ENCODE measurements around the gene DBP.

Gene DBP

GRCh38 chr19:48637449-48637947 lies 319 bp upstream of the DBP start (continued):
- TF ChIP-seq ZNF10 (tag by site-specific recombination; IDR thresholded peaks at IDR 0.05) (no peak; the same call in 1 of the 2 replicates), ZNF391 (tag by site-specific recombination; IDR thresholded peaks at IDR 0.05; ENCODE audit: borderline replicate concordance, low read depth) (no peak), PRDM4 (tag by site-specific recombination; IDR thresholded peaks at IDR 0.05) (0 out of 2 replicates have a peak, but pooled peaks have one; percentile 36), ZNF792 (tag by site-specific recombination; IDR thresholded peaks at IDR 0.05) (no peak), AEBP2 (tag by site-specific recombination; IDR thresholded peaks at IDR 0.05; ENCODE audit: borderline replicate concordance) (no peak), ZNF623 (tag by site-specific recombination; IDR thresholded peaks at IDR 0.05) (no peak)
- TF ChIP-seq, protein P1, sequence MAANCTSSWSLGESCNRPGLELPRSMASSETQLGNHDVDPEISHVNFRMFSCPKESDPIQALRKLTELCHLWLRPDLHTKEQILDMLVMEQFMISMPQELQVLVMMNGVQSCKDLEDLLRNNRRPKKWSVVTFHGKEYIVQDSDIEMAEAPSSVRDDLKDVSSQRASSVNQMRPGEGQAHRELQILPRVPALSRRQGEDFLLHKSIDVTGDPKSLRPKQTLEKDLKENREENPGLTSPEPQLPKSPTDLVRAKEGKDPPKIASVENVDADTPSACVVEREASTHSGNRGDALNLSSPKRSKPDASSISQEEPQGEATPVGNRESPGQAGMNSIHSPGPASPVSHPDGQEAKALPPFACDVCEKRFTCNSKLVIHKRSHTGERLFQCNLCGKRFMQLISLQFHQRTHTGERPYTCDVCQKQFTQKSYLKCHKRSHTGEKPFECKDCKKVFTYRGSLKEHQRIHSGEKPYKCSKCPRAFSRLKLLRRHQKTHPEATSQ (tag by site-specific recombination; IDR thresholded peaks at IDR 0.05), result no peak

DNA sequence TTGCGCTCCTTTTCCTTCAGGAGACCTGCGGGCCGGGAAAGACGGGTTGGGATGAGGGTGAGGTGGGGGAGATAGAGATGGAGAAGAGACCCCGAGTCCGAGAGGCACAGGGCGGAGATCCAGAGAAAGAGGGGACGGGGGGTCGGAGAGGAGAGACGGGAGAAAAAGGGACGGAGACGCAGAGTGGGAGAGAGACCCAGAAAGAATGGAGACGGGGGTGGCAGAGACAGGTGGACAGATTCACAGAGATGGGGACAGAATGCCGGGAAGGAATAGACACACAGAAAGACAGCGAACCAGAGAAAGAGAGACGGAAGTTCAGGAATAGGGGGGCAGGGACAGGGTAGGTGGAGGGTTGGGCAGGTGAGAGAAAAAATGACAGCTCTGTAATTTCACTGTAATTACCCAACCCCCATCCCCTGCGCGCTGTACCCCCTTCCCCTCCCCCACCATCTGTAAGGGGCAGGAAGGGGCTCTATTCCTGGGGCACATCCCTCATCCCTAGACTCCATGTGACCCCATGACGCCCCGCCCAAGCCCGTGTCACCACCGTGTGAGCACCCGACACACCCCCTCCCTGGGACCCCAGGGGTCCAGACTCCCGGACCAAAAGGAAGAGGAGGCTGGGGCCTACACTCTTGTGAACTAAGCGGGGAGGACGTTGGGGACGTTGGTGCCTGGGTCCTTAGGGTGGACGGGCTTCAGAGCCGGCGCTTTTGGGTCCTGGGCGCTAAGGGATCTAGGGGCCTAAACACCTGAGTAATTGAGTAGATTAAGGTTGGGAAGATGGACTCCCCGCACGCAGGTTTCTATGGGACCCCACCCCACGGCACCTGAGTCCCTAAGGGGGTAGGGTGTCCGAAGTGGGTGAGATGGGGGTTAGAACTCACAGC lies 967 bp downstream of the DBP start:
- H3K9me3 ChIP-seq (ENCODE audit: control insufficient read depth, insufficient read depth, low read depth, low read length), result no peaks in the 10 kb centered on the region
- H3K27ac ChIP-seq (ENCODE audit: extremely low read depth, low read depth, low read length), result peak overlapping the region; percentile 72
- peak overlapping the region; percentile 40 for H3K4me3 ChIP-seq (ENCODE audit: low read depth, low read length)
- ChIA-PET POLR2A (interaction anchor here (1.0 to 2.7 kb wide), 3 partner anchors 10 to 17 kb away, joined by 3 to 22 read pairs (median 6); partner anchors contain the start of genes CA11, RPL18 and SPHK2), CTCF (interaction anchor here (1.1 kb wide), 1 partner anchor 9 kb away, joined by 4 read pairs; the partner anchor contains the start of gene CA11)
- H3K36me3 ChIP-seq (ENCODE audit: control insufficient read depth in 2 of 2, insufficient read depth in 1 of 2, low read length in 2 of 2), result peaks cover 8 to 16% of the 10 kb centered on the region in 2 experiments; a peak in 2 of 3 replicates
- peaks cover 23% of the 10 kb centered on the region for H3K4me1 ChIP-seq (ENCODE audit: control insufficient read depth, insufficient read depth, low read length)
- TF ChIP-seq, protein P2, sequence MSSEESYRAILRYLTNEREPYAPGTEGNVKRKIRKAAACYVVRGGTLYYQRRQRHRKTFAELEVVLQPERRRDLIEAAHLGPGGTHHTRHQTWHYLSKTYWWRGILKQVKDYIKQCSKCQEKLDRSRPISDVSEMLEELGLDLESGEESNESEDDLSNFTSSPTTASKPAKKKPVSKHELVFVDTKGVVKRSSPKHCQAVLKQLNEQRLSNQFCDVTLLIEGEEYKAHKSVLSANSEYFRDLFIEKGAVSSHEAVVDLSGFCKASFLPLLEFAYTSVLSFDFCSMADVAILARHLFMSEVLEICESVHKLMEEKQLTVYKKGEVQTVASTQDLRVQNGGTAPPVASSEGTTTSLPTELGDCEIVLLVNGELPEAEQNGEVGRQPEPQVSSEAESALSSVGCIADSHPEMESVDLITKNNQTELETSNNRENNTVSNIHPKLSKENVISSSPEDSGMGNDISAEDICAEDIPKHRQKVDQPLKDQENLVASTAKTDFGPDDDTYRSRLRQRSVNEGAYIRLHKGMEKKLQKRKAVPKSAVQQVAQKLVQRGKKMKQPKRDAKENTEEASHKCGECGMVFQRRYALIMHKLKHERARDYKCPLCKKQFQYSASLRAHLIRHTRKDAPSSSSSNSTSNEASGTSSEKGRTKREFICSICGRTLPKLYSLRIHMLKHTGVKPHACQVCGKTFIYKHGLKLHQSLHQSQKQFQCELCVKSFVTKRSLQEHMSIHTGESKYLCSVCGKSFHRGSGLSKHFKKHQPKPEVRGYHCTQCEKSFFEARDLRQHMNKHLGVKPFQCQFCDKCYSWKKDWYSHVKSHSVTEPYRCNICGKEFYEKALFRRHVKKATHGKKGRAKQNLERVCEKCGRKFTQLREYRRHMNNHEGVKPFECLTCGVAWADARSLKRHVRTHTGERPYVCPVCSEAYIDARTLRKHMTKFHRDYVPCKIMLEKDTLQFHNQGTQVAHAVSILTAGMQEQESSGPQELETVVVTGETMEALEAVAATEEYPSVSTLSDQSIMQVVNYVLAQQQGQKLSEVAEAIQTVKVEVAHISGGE (tag by site-specific recombination; conservative IDR thresholded peaks at IDR 0.05; ENCODE audit: low read depth), result peak; percentile 45
- TF ChIP-seq, protein P3, sequence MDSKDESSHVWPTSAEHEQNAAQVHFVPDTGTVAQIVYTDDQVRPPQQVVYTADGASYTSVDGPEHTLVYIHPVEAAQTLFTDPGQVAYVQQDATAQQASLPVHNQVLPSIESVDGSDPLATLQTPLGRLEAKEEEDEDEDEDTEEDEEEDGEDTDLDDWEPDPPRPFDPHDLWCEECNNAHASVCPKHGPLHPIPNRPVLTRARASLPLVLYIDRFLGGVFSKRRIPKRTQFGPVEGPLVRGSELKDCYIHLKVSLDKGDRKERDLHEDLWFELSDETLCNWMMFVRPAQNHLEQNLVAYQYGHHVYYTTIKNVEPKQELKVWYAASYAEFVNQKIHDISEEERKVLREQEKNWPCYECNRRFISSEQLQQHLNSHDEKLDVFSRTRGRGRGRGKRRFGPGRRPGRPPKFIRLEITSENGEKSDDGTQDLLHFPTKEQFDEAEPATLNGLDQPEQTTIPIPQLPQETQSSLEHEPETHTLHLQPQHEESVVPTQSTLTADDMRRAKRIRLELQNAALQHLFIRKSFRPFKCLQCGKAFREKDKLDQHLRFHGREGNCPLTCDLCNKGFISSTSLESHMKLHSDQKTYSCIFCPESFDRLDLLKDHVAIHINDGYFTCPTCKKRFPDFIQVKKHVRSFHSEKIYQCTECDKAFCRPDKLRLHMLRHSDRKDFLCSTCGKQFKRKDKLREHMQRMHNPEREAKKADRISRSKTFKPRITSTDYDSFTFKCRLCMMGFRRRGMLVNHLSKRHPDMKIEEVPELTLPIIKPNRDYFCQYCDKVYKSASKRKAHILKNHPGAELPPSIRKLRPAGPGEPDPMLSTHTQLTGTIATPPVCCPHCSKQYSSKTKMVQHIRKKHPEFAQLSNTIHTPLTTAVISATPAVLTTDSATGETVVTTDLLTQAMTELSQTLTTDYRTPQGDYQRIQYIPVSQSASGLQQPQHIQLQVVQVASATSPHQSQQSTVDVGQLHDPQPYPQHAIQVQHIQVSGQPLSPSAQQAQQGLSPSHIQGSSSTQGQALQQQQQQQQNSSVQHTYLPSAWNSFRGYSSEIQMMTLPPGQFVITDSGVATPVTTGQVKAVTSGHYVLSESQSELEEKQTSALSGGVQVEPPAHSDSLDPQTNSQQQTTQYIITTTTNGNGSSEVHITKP (tag by site-specific recombination; IDR thresholded peaks at IDR 0.05), result peak; percentile 83
- TF ChIP-seq GLIS1 (tag by site-specific recombination; IDR thresholded peaks at IDR 0.05) (peak; percentile 86), ZNF600 (tag by site-specific recombination; IDR thresholded peaks at IDR 0.05) (peak; percentile 36; the same call in 1 of the 2 replicates), ZBTB8A (tag by site-specific recombination; IDR thresholded peaks at IDR 0.05) (peak; percentile 58; the same call in 1 of the 2 replicates), ZNF513 (tag by site-specific recombination; IDR thresholded peaks at IDR 0.05) (peak; percentile 26; the same call in 1 of the 2 replicates), SP3 (tag by site-specific recombination; IDR thresholded peaks at IDR 0.05) (peak; percentile 20), ZBTB10 (tag by site-specific recombination; IDR thresholded peaks at IDR 0.05) (peak; percentile 67)
